Stomach (tissue), 4 donors: Measurements from ENCODE around the gene EVL.

Experiments used
- EP300 ChIP-seq: sonication (generic); formaldehyde crosslinking; IDR thresholded peaks from one replicate; pipeline ENCODE4 v1.6.1; 2017; ENCODE audit warnings: antibody characterized with exemption
- POLR2A ChIP-seq, 4 donors: fragments of 450-650 bp; IDR thresholded peaks; one replicate each; pipeline ENCODE4 v1.6.1; 2016; ENCODE audit warnings: antibody characterized with exemption in 4 of 4, control low read depth in 2 of 4, mild to moderate bottlenecking in 1 of 4, moderate library complexity in 1 of 4
- POLR2AphosphoS5 ChIP-seq, 3 donors: sonication (generic); formaldehyde crosslinking; IDR thresholded peaks; one replicate each; pipeline ENCODE4 v1.6.1; 2016; ENCODE audit warnings: antibody characterized with exemption in 3 of 3
- TF ChIP-seq, protein P1 (sequence below), 7 experiments: fragments of 450-650 bp in 4 of 7; fragments of 200-600 bp in 3 of 7; sonication (generic) in 3 of 7; IDR thresholded peaks; one replicate each; pipeline ENCODE4 v1.5.1; 2016 to 2019; ENCODE audit warnings: antibody characterized with exemption in 7 of 7, control low read depth in 2 of 7, mild to moderate bottlenecking in 1 of 7

- no peak for TF ChIP-seq POLR2AphosphoS5 (IDR thresholded peaks at IDR 0.05)
- TF ChIP-seq EP300: no peak
- TF ChIP-seq, protein P1, sequence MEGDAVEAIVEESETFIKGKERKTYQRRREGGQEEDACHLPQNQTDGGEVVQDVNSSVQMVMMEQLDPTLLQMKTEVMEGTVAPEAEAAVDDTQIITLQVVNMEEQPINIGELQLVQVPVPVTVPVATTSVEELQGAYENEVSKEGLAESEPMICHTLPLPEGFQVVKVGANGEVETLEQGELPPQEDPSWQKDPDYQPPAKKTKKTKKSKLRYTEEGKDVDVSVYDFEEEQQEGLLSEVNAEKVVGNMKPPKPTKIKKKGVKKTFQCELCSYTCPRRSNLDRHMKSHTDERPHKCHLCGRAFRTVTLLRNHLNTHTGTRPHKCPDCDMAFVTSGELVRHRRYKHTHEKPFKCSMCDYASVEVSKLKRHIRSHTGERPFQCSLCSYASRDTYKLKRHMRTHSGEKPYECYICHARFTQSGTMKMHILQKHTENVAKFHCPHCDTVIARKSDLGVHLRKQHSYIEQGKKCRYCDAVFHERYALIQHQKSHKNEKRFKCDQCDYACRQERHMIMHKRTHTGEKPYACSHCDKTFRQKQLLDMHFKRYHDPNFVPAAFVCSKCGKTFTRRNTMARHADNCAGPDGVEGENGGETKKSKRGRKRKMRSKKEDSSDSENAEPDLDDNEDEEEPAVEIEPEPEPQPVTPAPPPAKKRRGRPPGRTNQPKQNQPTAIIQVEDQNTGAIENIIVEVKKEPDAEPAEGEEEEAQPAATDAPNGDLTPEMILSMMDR (IDR thresholded peaks at IDR 0.05): no peak
- no peak for TF ChIP-seq POLR2A (IDR thresholded peaks at IDR 0.05)
Observed at GRCh38 chr14:100107236-100107635, 42.0 kb downstream of the EVL start.
